NCI-H1417 (cell line): Measurements from ENCODE around the gene MYL11.
"Not testable (repeated sequence)": the region's sequence is repeated elsewhere in the genome, so short reads cannot be mapped to it uniquely, and the experiment has no call there.

ENCODE experiments used
- DNase-seq, 3 experiments: peaks; one replicate each; lab custom pipeline; 2025; lab: John Stamatoyannopoulos, UW

MYL11 gene

GRCh38 chr16:30396627-30397026 is 22.0 kb downstream of the MYL11 start:
- DNase-seq: not testable (repeated sequence)

GRCh38 chr16:30397056-30397455 is 22.5 kb downstream of the MYL11 start:
- DNase-seq: no peak

- DNase-seq: no peak
Observed at GRCh38 chr16:30397776-30398660, 23.4 kb downstream of the MYL11 start.

- no peak for DNase-seq
Observed at GRCh38 chr16:30398661-30399434, 24.2 kb downstream of the MYL11 start.

GRCh38 chr16:30399435-30400186 is 25.0 kb downstream of the MYL11 start:
- DNase-seq: no peak

GRCh38 chr16:30401768-30402425 is 27.3 kb downstream of the MYL11 start:
- DNase-seq: peak in 1 of 3 experiments; percentile 8

- no peak for DNase-seq
Observed at GRCh38 chr16:30406795-30407101, 32.1 kb downstream of the MYL11 start.

- DNase-seq: peak; percentile 72 to 92 (median 90)
Observed at GRCh38 chr16:30407102-30407803, 32.7 kb downstream of the MYL11 start, which contains the start of gene ZNF771. ZNF771 (plus strand) TSS chr16:30407606; CDS start chr16:30408054, 448 bp downstream.

- DNase-seq: peak in 2 of 3 experiments; percentile 20
Observed at GRCh38 chr16:30407804-30408534, 33.4 kb downstream of the MYL11 start.

- peak; percentile 73 to 88 (median 77) for DNase-seq
Observed at GRCh38 chr16:30409125-30410060, 34.8 kb downstream of the MYL11 start.

GRCh38 chr16:30413112-30413806 is 38.7 kb downstream of the MYL11 start:
- no peak for DNase-seq

- DNase-seq: no peak
Observed at GRCh38 chr16:30414159-30414558, 39.6 kb downstream of the MYL11 start.

- no peak for DNase-seq
Observed at GRCh38 chr16:30416047-30416603, 41.5 kb downstream of the MYL11 start.

- DNase-seq: peak in 1 of 3 experiments; percentile 72
Observed at GRCh38 chr16:30416624-30417528, 42.3 kb downstream of the MYL11 start.

GRCh38 chr16:30417529-30418349 is 43.1 kb downstream of the MYL11 start:
- peak; percentile 92 to 96 (median 96) for DNase-seq
